ENCODE data around the gene NR2F2. TPM values are rescaled to one million over a fixed set of nuclear protein-coding genes. Genes with fewer than 3 reads are reported as not detected.

The NR2F2 gene
- total RNA-seq (2014; rRNA removed; shearing (Covaris generic)), result 5.8 and 7.5 TPM in 2 replicates

DNA sequence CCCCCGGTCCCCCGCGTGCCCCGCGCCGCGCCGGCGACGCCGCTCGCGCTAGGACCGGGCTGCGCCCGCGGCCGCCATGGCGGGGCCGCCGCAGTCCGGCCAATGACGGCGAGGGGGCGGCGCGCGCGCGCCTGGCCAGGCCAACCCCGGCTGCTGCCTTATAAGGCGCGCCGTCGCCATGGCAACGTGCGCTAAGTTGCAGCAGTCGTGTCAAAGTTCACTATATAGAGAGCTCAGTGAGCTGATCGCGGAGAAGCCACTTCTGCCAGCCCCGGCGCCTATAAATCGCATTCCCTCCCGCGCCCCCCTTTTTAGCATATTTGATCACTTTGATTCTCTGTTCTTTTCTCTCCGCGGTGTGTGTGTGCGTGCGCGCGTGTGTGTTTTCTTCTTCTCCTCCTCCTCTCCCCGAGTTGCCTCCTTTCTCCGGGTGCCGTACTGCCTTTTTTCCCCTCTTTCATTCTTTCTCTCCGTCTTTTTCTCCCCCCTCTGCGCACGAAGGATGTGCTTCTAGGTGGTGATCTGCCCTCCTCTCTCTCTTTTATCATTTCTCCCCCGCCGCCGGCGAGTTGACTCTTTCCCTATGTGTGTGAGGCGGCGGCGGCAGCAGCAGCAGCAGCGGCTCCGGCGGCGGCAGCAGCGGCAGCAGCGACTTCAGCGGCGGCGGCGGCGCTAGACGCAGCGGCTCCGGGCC, at the start of gene NR2F2:
TSS of gene NR2F2 (plus strand) at position 251 of the 694 bp plus-strand sequence. CDS start 1,406 bp downstream, outside the sequence.

All from A375 (cell line).